Bronchial epithelial cell (primary cell): Measurements from ENCODE around the gene ITPK1. TPM values are rescaled to one million over a fixed set of nuclear protein-coding genes. Genes with fewer than 3 reads are reported as not detected.

Experiments used
- DNase-seq: peaks from one replicate; pipeline ENCODE4 v3.0.0-alpha.2; 2010; ENCODE audit warnings: low read depth
- FAIRE-seq: peaks from 2 replicates; lab custom pipeline; 2011; peaks lifted over from hg19 to GRCh38; lab: Jason Lieb, UNC
- H3K27me3 ChIP-seq: 2 replicates; pipeline ENCODE4 v1.5.1; 2011; ENCODE audit warnings: low read length; ENCODE audit not compliant: control insufficient read depth, insufficient read depth
- H3K36me3 ChIP-seq: 2 replicates; pipeline ENCODE4 v1.5.1; 2011; ENCODE audit warnings: low read length; ENCODE audit not compliant: control insufficient read depth, insufficient read depth
- H3K4me3 ChIP-seq: 2 replicates; pipeline ENCODE4 v1.5.1; 2011; ENCODE audit warnings: mild to moderate bottlenecking, low read depth, low read length, control low read depth
- CTCF ChIP-seq: IDR thresholded peaks from 2 replicates; pipeline ENCODE4 v1.5.1; 2011; ENCODE audit warnings: mild to moderate bottlenecking, moderate library complexity, low read length, control low read depth, inconsistent platforms; ENCODE audit not compliant: insufficient read depth, severe bottlenecking
- total RNA-seq: library from RNA; depleted of rRNA; stranded (reverse); fragments of >200 nt; gene quantifications from 2 replicates; pipeline ENCODE4 v1.2.1, GENCODE V29; 2014

ITPK1 gene
- total RNA-seq, 1 donor from 2014 or later: 39.8 TPM

GRCh38 chr14:92978229-92979021, 137.3 kb downstream of the ITPK1 start:
- peaks cover 11% of the 10 kb centered on the region for H3K36me3 ChIP-seq

DNA sequence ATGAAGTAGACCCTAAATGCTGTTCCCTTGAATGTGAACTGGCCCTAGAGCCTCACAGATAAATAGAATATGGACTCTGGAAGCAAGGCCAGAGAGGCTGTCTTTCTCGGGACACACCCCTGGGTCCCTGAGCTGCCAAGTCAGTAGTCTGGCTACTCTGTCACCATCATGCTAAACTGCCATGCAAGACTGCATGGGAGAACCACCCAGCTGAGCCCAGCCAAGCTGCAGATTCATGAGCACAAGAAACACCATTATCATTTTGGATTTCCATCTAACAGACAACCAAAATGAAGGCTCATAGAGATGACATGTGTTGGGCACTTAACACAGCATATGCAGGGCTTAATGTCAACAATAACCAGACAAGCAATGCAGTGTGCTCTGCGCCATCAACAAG, 139.5 kb downstream of the ITPK1 start:
- H3K4me3 ChIP-seq: no peak overlapping the region
- TF ChIP-seq CTCF: no peak
- no peaks in the 10 kb centered on the region for H3K27me3 ChIP-seq
- no peak for DNase-seq
- H3K36me3 ChIP-seq: peaks cover 6% of the 10 kb centered on the region
- FAIRE-seq: no peak

More at GRCh38 chr14:92978229-92979021, 137.3 kb downstream of the ITPK1 start:
- DNase-seq: no peak
- Histone ChIP-seq H3K27me3 (no peaks in the 10 kb centered on the region), H3K4me3 (no peak overlapping the region)
- TF ChIP-seq CTCF: no peak
- no peak for FAIRE-seq

DNA sequence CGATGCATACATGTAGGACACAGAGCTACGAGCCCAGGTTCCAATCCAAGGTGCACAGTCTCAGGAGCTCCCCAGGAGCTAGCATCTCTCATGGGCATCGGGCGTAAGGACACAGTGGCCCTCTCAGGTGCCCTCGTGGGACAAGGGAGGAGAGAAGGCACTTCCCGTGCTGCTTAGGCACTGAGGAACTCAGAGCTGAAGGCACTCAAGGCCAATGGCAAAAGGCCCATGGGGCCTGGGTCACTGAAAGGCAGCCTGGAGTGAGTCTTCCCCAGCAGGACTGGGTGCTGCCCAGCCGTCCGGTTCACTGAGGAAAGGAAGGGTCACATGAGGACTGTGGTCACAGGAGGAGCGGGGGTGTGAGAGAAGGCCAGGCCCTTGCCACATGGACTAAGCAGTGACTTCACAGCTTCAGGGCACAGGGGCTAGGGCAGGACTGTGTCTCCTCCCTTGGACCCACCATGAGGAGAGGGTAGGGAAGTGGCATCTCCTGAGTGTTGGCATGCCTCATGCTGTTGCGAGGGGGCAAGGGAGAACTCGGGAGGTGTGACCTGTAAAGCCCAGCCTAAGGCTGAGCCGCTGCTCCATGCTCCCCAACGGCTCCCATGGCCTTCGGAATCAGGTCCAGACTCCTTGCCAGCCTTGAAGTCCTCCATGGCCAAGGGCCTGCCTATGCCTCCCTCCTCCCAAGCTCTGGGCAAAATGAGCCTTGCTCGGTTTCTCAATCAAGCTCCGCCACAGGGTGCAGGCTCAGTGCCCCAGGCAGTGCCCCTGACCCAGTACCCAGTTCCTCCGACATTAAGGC, 141.0 kb downstream of the ITPK1 start:
- DNase-seq (no peak), FAIRE-seq (no peak)
- H3K36me3 ChIP-seq: peaks cover 4% of the 10 kb centered on the region
- H3K27me3 ChIP-seq: no peaks in the 10 kb centered on the region
- TF ChIP-seq CTCF: no peak
- no peak overlapping the region for H3K4me3 ChIP-seq

- Histone ChIP-seq H3K36me3 (peaks cover 4% of the 10 kb centered on the region), H3K27me3 (no peaks in the 10 kb centered on the region), H3K4me3 (no peak overlapping the region)
- DNase-seq (no peak), FAIRE-seq (peak; percentile 32)
- TF ChIP-seq CTCF: no peak
Measured at GRCh38 chr14:92973798-92974372, 141.8 kb downstream of the ITPK1 start.

DNA sequence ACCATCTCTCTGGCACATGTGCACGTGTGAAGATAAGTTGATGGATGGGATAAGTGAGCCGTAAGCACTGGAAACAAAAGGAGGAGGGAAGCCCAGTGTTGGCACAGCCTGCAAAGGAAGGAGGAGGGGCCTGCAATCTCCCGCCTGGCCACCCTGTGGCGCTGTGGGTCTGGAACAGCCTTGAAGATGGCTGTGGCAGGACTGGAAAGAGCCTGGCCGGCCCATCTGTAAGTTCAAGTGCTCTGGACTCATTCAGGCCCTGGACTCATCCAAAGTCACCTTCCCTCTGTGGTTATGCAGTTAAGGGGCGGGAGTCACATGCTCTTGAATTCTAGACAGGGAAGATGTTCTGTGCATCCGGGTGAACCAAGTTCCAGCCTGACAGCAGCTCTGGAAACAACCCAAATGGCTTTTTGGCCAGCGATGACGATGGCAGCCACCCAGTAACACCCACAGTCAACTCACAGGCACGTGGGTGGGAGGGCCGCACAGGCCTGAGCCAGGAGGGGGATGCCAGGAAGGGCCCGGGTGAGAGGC, 142.4 kb downstream of the ITPK1 start:
- Histone ChIP-seq H3K4me3 (no peak overlapping the region), H3K36me3 (peaks cover 3% of the 10 kb centered on the region), H3K27me3 (no peaks in the 10 kb centered on the region)
- TF ChIP-seq CTCF: peak; percentile 86
- peak; percentile 33 for DNase-seq
- no peak for FAIRE-seq
